ENCODE results near the gene ZNF224.

GRCh38 chr19:44156475-44156874 lies 62.3 kb downstream of the ZNF224 start:
- TF ChIP-seq POLR2AphosphoS5 (IDR thresholded peaks at IDR 0.05) (no peak), CTCF (IDR thresholded peaks at IDR 0.05) (no peak), EP300 (IDR thresholded peaks at IDR 0.05; ENCODE audit: low read depth) (no peak), POLR2A (IDR thresholded peaks at IDR 0.05) (no peak)
